ENCODE data around the gene KCNK16. TPM values are rescaled to one million over a fixed set of nuclear protein-coding genes. Genes with fewer than 3 reads are reported as not detected.
A peak's percentile ranks its signal among the peaks of the same experiment; 100 is the strongest.

The KCNK16 gene
- total and polyA plus RNA-seq, 2 experiments from 2014 or later, result not detected

DNA sequence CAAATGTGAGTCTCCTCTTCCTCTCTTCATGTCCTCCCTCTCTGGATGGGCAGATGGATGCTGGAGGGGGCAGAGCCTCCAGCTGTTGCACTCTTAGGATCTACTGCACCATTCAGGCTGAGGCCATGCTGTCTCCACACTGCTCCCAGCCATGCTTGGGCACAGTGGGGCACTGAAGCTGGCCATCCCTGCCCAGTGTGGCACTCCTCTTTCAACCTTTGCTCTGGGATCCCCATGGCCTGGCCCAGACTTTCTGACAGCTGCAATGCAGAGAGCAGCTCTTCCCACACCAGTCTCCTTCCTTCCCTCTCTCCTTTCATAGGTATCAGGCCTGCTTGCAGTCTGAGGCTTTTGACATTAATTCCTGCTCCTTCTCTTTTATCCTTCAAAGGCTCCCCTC is 17.6 kb downstream of the KCNK16 start:
- H2AFZ ChIP-seq, result no peak overlapping the region
- no peaks in the 10 kb centered on the region for H3K9me3 ChIP-seq (ENCODE audit: low read depth)
- H4K20me1 ChIP-seq (ENCODE audit: insufficient read depth, poor library complexity, severe bottlenecking), result no peaks in the 10 kb centered on the region
- no peaks in the 10 kb centered on the region for H3K27me3 ChIP-seq
- H3K27ac ChIP-seq, result no peak overlapping the region
- no peak for DNase-seq (ENCODE audit: low spot score)
- H3K4me2 ChIP-seq, result no peak overlapping the region
- TF ChIP-seq, protein P1, sequence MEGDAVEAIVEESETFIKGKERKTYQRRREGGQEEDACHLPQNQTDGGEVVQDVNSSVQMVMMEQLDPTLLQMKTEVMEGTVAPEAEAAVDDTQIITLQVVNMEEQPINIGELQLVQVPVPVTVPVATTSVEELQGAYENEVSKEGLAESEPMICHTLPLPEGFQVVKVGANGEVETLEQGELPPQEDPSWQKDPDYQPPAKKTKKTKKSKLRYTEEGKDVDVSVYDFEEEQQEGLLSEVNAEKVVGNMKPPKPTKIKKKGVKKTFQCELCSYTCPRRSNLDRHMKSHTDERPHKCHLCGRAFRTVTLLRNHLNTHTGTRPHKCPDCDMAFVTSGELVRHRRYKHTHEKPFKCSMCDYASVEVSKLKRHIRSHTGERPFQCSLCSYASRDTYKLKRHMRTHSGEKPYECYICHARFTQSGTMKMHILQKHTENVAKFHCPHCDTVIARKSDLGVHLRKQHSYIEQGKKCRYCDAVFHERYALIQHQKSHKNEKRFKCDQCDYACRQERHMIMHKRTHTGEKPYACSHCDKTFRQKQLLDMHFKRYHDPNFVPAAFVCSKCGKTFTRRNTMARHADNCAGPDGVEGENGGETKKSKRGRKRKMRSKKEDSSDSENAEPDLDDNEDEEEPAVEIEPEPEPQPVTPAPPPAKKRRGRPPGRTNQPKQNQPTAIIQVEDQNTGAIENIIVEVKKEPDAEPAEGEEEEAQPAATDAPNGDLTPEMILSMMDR (IDR thresholded peaks at IDR 0.05; ENCODE audit: poor library complexity), result no peak
- TF ChIP-seq EZH2 (IDR thresholded peaks at IDR 0.05; ENCODE audit: borderline replicate concordance), result no peak
- no peak for TF ChIP-seq EZH2phosphoT487 (IDR thresholded peaks at IDR 0.05; ENCODE audit: low read depth, severe bottlenecking, unreplicated experiment)
- no peak overlapping the region for H3K4me3 ChIP-seq
- no peaks in the 10 kb centered on the region for H3K36me3 ChIP-seq (replicated peaks; ENCODE audit: insufficient read depth, low read depth)
- no peaks in the 10 kb centered on the region for H3K9me2 ChIP-seq (replicated peaks; ENCODE audit: insufficient read depth)
- no peaks in the 10 kb centered on the region for H3K79me2 ChIP-seq
- no peaks in the 10 kb centered on the region for H3K4me1 ChIP-seq (ENCODE audit: insufficient read depth)

DNA sequence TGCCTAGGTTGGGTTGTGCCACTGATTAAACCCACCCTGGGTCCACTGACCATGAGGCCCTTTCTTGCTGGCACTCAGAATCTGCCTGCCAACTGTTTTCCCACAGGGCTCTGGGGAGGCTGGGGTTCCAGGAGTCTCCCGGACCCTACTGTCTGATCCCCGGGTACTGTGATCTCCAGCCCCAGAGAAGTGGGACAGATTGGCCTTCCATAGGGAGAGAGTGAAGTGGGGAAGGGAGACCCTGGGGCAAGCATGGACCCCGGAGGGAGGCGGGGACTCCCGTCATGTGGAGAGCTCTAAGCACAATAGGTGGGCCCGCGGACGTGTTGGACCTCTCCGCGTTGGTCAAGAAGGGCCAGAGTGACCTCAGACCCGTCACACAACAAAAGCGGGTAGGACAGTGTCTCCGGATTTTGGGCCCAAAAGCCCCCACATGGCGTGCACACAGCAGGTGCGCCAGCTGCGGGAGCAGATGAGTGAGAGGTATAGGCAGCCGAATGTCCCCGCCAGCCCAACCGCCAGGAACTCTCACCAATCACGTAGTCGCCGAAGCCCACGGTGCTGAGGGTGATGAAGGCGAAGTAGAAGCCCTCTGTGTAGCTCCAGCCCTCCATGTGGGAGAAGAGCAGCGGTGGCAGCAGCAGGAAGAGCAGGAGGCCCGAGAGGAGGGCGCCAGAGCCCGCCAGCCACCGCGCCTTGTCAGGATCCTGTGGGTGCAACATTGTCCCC is 18.9 kb downstream of the KCNK16 start:
- no peak overlapping the region for H2AFZ ChIP-seq
- H3K36me3 ChIP-seq (replicated peaks; ENCODE audit: insufficient read depth, low read depth), result no peaks in the 10 kb centered on the region
- H3K27me3 ChIP-seq, result no peaks in the 10 kb centered on the region
- H3K27ac ChIP-seq, result no peak overlapping the region
- no peaks in the 10 kb centered on the region for H3K4me1 ChIP-seq (ENCODE audit: insufficient read depth)
- H3K9me3 ChIP-seq (ENCODE audit: low read depth), result no peaks in the 10 kb centered on the region
- no peaks in the 10 kb centered on the region for H3K9me2 ChIP-seq (replicated peaks; ENCODE audit: insufficient read depth)
- no peaks in the 10 kb centered on the region for H4K20me1 ChIP-seq (ENCODE audit: insufficient read depth, poor library complexity, severe bottlenecking)
- no peak overlapping the region for H3K4me2 ChIP-seq
- TF ChIP-seq EZH2phosphoT487 (IDR thresholded peaks at IDR 0.05; ENCODE audit: low read depth, severe bottlenecking, unreplicated experiment), result no peak
- TF ChIP-seq EZH2 (IDR thresholded peaks at IDR 0.05; ENCODE audit: borderline replicate concordance), result no peak
- TF ChIP-seq, protein P1 (IDR thresholded peaks at IDR 0.05; ENCODE audit: poor library complexity), result no peak
- no peak overlapping the region for H3K4me3 ChIP-seq
- no peak for DNase-seq (ENCODE audit: low spot score)
- WGBS (ENCODE audit: low lambda C conversion rate, missing lambda C conversion rate), result 91% methylated on average over 30 of the region's 30 CpGs
- no peaks in the 10 kb centered on the region for H3K79me2 ChIP-seq

DNA sequence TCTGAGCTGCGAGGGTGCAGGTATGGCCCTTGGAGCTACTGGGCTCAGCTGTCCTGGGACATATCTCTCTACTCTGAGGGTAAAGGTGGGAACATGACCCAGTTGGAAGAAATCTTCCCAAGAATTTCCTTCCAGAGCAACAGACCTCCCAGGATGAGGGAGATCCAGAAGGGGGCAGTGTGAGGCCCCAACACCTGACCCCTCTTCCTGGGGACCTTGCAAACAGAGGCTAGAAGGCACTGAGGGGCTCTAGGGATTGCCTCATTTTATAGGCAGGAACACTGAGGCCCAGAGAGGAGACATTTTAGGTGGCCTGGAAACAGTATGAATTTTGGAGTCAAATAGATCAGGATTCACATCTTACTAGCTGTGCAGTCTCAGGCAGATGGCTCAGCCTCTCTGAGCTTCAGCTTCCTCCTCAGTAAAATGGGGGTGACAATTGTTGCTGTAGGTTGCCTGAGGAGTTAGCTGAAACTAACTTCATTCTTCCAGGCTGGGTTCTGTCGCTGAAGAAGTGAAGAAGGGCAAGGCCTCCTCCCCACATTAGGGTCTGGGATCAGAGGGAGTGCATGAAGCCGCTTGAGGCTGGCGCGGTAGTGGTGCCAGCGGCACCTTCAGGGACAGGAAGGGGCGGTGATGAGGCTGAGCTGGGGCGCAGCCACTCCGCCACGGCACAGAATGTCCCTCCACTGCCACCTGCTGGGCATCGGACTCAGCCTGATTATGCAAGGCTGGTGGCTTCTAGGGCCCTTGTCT is 19.7 kb downstream of the KCNK16 start:
- Histone ChIP-seq H3K27me3 (no peaks in the 10 kb centered on the region), H3K4me3 (no peak overlapping the region), H3K9me2 (replicated peaks; ENCODE audit: insufficient read depth) (no peaks in the 10 kb centered on the region), H3K4me2 (peak overlapping the region; percentile 67), H3K9me3 (ENCODE audit: low read depth) (no peaks in the 10 kb centered on the region), H3K79me2 (no peaks in the 10 kb centered on the region), H4K20me1 (ENCODE audit: insufficient read depth, poor library complexity, severe bottlenecking) (no peaks in the 10 kb centered on the region), H2AFZ (no peak overlapping the region), H3K36me3 (replicated peaks; ENCODE audit: insufficient read depth, low read depth) (no peaks in the 10 kb centered on the region), H3K27ac (no peak overlapping the region), H3K4me1 (ENCODE audit: insufficient read depth) (no peaks in the 10 kb centered on the region)
- WGBS (ENCODE audit: low lambda C conversion rate, missing lambda C conversion rate), result 8% methylated on average over 11 of the region's 11 CpGs
- TF ChIP-seq EZH2phosphoT487 (IDR thresholded peaks at IDR 0.05; ENCODE audit: low read depth, severe bottlenecking, unreplicated experiment), result no peak
- TF ChIP-seq, protein P1 (IDR thresholded peaks at IDR 0.05; ENCODE audit: poor library complexity), result peak; percentile 93
- peak; percentile 91 for DNase-seq (ENCODE audit: low spot score)
